ENCODE results near the gene INPP4B.

Gene INPP4B

GRCh38 chr4:142715727-142716126, 130.4 kb downstream of the INPP4B start:
- Histone ChIP-seq H3K4me1 (ENCODE audit: insufficient read depth, poor library complexity, severe bottlenecking) (peaks cover 19% of the 10 kb centered on the region), H3K27ac (ENCODE audit: poor library complexity, severe bottlenecking) (no peak overlapping the region), H3K9me3 (ENCODE audit: severe bottlenecking) (no peaks in the 10 kb centered on the region), H3K4me3 (ENCODE audit: severe bottlenecking) (no peak overlapping the region), H3K36me3 (ENCODE audit: low read depth) (no peaks in the 10 kb centered on the region), H3K27me3 (ENCODE audit: insufficient read depth, poor library complexity, severe bottlenecking) (no peaks in the 10 kb centered on the region)
- no peak for ATAC-seq (ENCODE audit: low read depth)
- no peak for TF ChIP-seq CTCF (IDR thresholded peaks at IDR 0.05; ENCODE audit: poor library complexity, severe bottlenecking)
- no peak for DNase-seq (ENCODE audit: low spot score)

- H3K9me3 ChIP-seq (ENCODE audit: severe bottlenecking) = no peaks in the 10 kb centered on the region
- no peak for TF ChIP-seq CTCF (IDR thresholded peaks at IDR 0.05; ENCODE audit: poor library complexity, severe bottlenecking)
- DNase-seq (ENCODE audit: low spot score) = no peak
- H3K4me3 ChIP-seq (ENCODE audit: severe bottlenecking) = no peak overlapping the region
- H3K4me1 ChIP-seq (ENCODE audit: insufficient read depth, poor library complexity, severe bottlenecking) = no peaks in the 10 kb centered on the region
- no peaks in the 10 kb centered on the region for H3K36me3 ChIP-seq (ENCODE audit: low read depth)
- no peak overlapping the region for H3K27ac ChIP-seq (ENCODE audit: poor library complexity, severe bottlenecking)
- no peak for ATAC-seq (ENCODE audit: low read depth)
- H3K27me3 ChIP-seq (ENCODE audit: insufficient read depth, poor library complexity, severe bottlenecking) = no peaks in the 10 kb centered on the region
Observed at GRCh38 chr4:142713282-142714030, 132.6 kb downstream of the INPP4B start.

- no peak for TF ChIP-seq CTCF (IDR thresholded peaks at IDR 0.05; ENCODE audit: poor library complexity, severe bottlenecking)
- Histone ChIP-seq H3K36me3 (ENCODE audit: low read depth) (no peaks in the 10 kb centered on the region), H3K27ac (ENCODE audit: poor library complexity, severe bottlenecking) (no peak overlapping the region), H3K27me3 (ENCODE audit: insufficient read depth, poor library complexity, severe bottlenecking) (no peaks in the 10 kb centered on the region), H3K4me1 (ENCODE audit: insufficient read depth, poor library complexity, severe bottlenecking) (no peaks in the 10 kb centered on the region), H3K4me3 (ENCODE audit: severe bottlenecking) (no peak overlapping the region), H3K9me3 (ENCODE audit: severe bottlenecking) (no peaks in the 10 kb centered on the region)
- ATAC-seq (ENCODE audit: low read depth) (no peak), DNase-seq (ENCODE audit: low spot score) (no peak)
Observed at GRCh38 chr4:142708231-142708630, 137.9 kb downstream of the INPP4B start.

- no peaks in the 10 kb centered on the region for H3K36me3 ChIP-seq (ENCODE audit: low read depth)
- H3K9me3 ChIP-seq (ENCODE audit: severe bottlenecking) = no peaks in the 10 kb centered on the region
- H3K27me3 ChIP-seq (ENCODE audit: insufficient read depth, poor library complexity, severe bottlenecking) = no peaks in the 10 kb centered on the region
- no peak for TF ChIP-seq CTCF (IDR thresholded peaks at IDR 0.05; ENCODE audit: poor library complexity, severe bottlenecking)
- no peak for DNase-seq (ENCODE audit: low spot score)
- H3K4me3 ChIP-seq (ENCODE audit: severe bottlenecking) = no peak overlapping the region
- no peak for ATAC-seq (ENCODE audit: low read depth)
- H3K4me1 ChIP-seq (ENCODE audit: insufficient read depth, poor library complexity, severe bottlenecking) = no peaks in the 10 kb centered on the region
- H3K27ac ChIP-seq (ENCODE audit: poor library complexity, severe bottlenecking) = no peak overlapping the region
Observed at GRCh38 chr4:142707401-142707800, 138.7 kb downstream of the INPP4B start.

GRCh38 chr4:142706381-142706780, 139.7 kb downstream of the INPP4B start:
- no peaks in the 10 kb centered on the region for H3K27me3 ChIP-seq (ENCODE audit: insufficient read depth, poor library complexity, severe bottlenecking)
- H3K27ac ChIP-seq (ENCODE audit: poor library complexity, severe bottlenecking) = no peak overlapping the region
- H3K4me1 ChIP-seq (ENCODE audit: insufficient read depth, poor library complexity, severe bottlenecking) = no peaks in the 10 kb centered on the region
- ATAC-seq (ENCODE audit: low read depth) (no peak), DNase-seq (ENCODE audit: low spot score) (no peak)
- H3K4me3 ChIP-seq (ENCODE audit: severe bottlenecking) = no peak overlapping the region
- no peaks in the 10 kb centered on the region for H3K9me3 ChIP-seq (ENCODE audit: severe bottlenecking)
- no peaks in the 10 kb centered on the region for H3K36me3 ChIP-seq (ENCODE audit: low read depth)
- TF ChIP-seq CTCF (IDR thresholded peaks at IDR 0.05; ENCODE audit: poor library complexity, severe bottlenecking) = no peak

All from RWPE2 (cell line).